Prostate gland (tissue), 2 donors: ENCODE data around the gene ZNF677.
"Not testable (repeated sequence)": the region's sequence is repeated elsewhere in the genome, so short reads cannot be mapped to it uniquely, and the experiment has no call there.

Experiments used
- CTCF ChIP-seq, 4 experiments: fragments of 200-600 bp in 2 of 4; fragments of 450-650 bp in 2 of 4; sonication (generic) in 2 of 4; IDR thresholded peaks; 1 replicate in 3 of 4; 2 replicates in 1 of 4; pipeline ENCODE4 v1.5.1; 2016 to 2019; ENCODE audit warnings: antibody characterized with exemption in 4 of 4, mild to moderate bottlenecking in 2 of 4, moderate library complexity in 2 of 4
- POLR2A ChIP-seq: fragments of 450-650 bp; IDR thresholded peaks from one replicate; pipeline ENCODE4 v1.6.1; 2016; ENCODE audit warnings: antibody characterized with exemption, mild to moderate bottlenecking
- POLR2AphosphoS5 ChIP-seq: sonication (generic); formaldehyde crosslinking; IDR thresholded peaks from one replicate; pipeline ENCODE4 v1.6.1; 2017; ENCODE audit warnings: antibody characterized with exemption

DNA sequence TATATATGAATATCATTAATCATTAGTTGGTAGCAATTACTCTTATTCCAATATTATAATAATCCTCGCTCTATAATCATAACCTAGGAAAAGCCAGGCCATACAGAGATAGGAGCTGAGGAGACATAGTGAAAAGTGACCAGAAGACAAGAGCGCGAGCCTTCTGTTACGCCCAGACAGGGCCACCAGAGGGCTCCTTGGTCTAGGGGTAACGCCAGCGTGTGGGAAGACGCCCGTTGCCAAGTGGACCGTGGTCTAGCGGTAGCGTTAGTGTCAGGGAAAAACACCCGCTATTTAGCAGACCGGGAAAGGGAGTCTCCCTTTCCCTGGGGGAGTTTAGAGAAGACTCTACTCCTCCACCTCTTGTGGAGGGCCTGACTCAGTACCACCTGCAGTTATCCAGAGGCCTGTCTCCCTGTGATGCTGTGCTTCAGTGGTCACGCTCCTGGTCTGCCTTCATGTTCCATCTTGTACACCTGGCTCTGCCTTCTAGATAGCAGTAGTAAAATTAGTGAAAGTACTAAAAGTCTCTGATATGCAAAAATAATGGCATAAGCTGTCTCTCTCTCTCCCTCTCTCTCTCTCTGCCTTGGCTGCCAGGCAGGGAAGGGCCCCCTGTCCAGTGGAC, 3.2 kb upstream of the ZNF677 start, which contains the start of gene VN1R2:
- not testable (repeated sequence) for TF ChIP-seq CTCF (IDR thresholded peaks at IDR 0.05); POLR2A; POLR2AphosphoS5
